PC-9 (cell line): Measurements from ENCODE around the gene GPM6B. TPM values are rescaled to one million over a fixed set of nuclear protein-coding genes. Genes with fewer than 3 reads are reported as not detected.

ENCODE experiments used
- BruUV-seq: library from RNA; stranded (reverse); fragments of 400-500 nt; replicated peaks from 2 replicates; lab custom pipeline; 2021; lab: Mats Ljungman, UMichigan
- CTCF ChIA-PET: fragments of 300-600 bp; sonication (Branson Sonifier 250); formaldehyde crosslinking; loops from one replicate; lab custom pipeline; 2022; ENCODE audit warnings: antibody characterized with exemption; lab: Charles Lee
- POLR2A ChIA-PET: fragments of 300-600 bp; sonication (Branson Sonifier 250); formaldehyde crosslinking; loops from one replicate; lab custom pipeline; 2022; ENCODE audit warnings: antibody characterized with exemption; ENCODE audit not compliant: unreplicated experiment; lab: Charles Lee
- DNase-seq, 2 experiments: peaks; one replicate each; pipeline versions ENCODE4 v3.0.0 to v3.0.0-alpha.2; 2015 to 2022; ENCODE audit warnings: mixed read lengths in 1 of 2
- H2AFZ ChIP-seq: fragments of 200-600 bp; sonication (generic); 2 replicates; pipeline ENCODE4 v1.8.1; 2017; ENCODE audit warnings: antibody characterized with exemption
- H3F3A ChIP-seq: fragments of 200-600 bp; sonication (generic); 2 replicates; pipeline ENCODE4 v1.8.1; 2017; ENCODE audit warnings: antibody characterized with exemption, mild to moderate bottlenecking, low read depth; ENCODE audit not compliant: insufficient read depth
- H3K27ac ChIP-seq: fragments of 200-600 bp; sonication (generic); 2 replicates; pipeline ENCODE4 v1.6.1; 2016; ENCODE audit warnings: mixed run types
- H3K27me3 ChIP-seq: fragments of 200-600 bp; sonication (generic); 2 replicates; pipeline ENCODE4 v1.6.1; 2016; ENCODE audit warnings: low read depth, mixed run types; ENCODE audit not compliant: insufficient read depth
- H3K36me3 ChIP-seq: fragments of 200-600 bp; sonication (generic); 2 replicates; pipeline ENCODE4 v1.6.1; 2016; ENCODE audit warnings: low read depth, mixed run types
- H3K4me1 ChIP-seq: fragments of 200-600 bp; sonication (generic); replicated peaks from 2 replicates; pipeline ENCODE4 v1.6.1; 2016; ENCODE audit warnings: mixed run types; ENCODE audit not compliant: insufficient read depth
- H3K4me2 ChIP-seq: fragments of 200-600 bp; sonication (generic); 2 replicates; pipeline ENCODE4 v1.6.1; 2017; ENCODE audit warnings: mixed run types
- H3K4me3 ChIP-seq: fragments of 200-600 bp; sonication (generic); 2 replicates; pipeline ENCODE4 v1.6.1; 2016; ENCODE audit warnings: mixed run types
- H3K79me2 ChIP-seq: fragments of 200-600 bp; sonication (generic); 2 replicates; pipeline ENCODE4 v1.6.1; 2017; ENCODE audit warnings: low read depth, mixed run types
- H3K9me2 ChIP-seq: fragments of 200-600 bp; sonication (generic); 2 replicates; pipeline ENCODE4 v1.8.1; 2017; ENCODE audit warnings: mild to moderate bottlenecking; ENCODE audit not compliant: insufficient read depth
- H3K9me3 ChIP-seq: fragments of 200-600 bp; sonication (generic); 2 replicates; pipeline ENCODE4 v1.8.1; 2016; ENCODE audit warnings: low read depth; ENCODE audit not compliant: insufficient read depth
- H4K20me1 ChIP-seq: fragments of 200-600 bp; sonication (generic); 2 replicates; pipeline ENCODE4 v1.8.1; 2017; ENCODE audit not compliant: insufficient read depth
- EZH2 ChIP-seq: fragments of 200-600 bp; sonication (generic); IDR thresholded peaks from 2 replicates; pipeline ENCODE4 v1.8.0; 2017; ENCODE audit warnings: antibody characterized with exemption, low read depth
- intact Hi-C: fragments of 100-400 bp; cut with micrococcal nuclease; formaldehyde crosslinking; loops from one replicate; pipeline ENCODE4 v1.10.0; 2022; ENCODE audit not compliant: unreplicated experiment
- total RNA-seq: library from RNA; stranded (reverse); gene quantifications from 2 replicates; pipeline ENCODE4 v1.2.3, GENCODE V29; 2021
- TF ChIP-seq, protein P1 (sequence below): fragments of 200-600 bp; sonication (generic); conservative IDR thresholded peaks from 2 replicates; pipeline ENCODE4 v1.6.1; 2017; ENCODE audit warnings: mixed run types, antibody characterized with exemption, mild to moderate bottlenecking, moderate library complexity

GPM6B gene
- total RNA-seq, 1 experiment from 2014 or later: not detected

DNA sequence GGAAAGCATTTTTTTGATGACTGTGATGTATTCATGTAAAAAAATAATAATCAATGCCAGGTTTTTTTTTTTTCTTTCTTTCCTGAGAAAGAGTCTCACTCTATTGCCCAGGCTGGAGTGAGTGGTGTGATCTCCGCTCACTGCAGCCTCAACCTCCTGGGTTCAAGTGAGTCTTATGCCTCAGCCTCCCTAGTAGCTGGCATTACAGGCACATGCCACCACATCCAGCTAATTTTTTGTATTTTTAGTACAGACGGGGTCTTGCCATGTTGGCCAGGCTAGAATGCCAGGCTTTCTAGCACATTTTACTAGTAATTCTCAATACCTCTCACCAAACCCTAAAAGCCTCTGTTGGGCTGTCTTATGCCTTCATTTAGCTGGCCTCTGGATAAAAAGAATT, 25.7 kb downstream of the GPM6B start:
- BruUV-seq: no TSS peak
- H3K27me3 ChIP-seq: peaks cover 7% of the 10 kb centered on the region; the same call in 1 of the 2 replicates
- no peak overlapping the region for H3K4me2 ChIP-seq
- H3K4me3 ChIP-seq: no peak overlapping the region
- no peaks in the 10 kb centered on the region for H3K79me2 ChIP-seq
- H3K4me1 ChIP-seq: no peaks in the 10 kb centered on the region
- intact Hi-C loops: no loop called here
- H3K36me3 ChIP-seq: no peaks in the 10 kb centered on the region
- no peaks in the 10 kb centered on the region for H3F3A ChIP-seq
- ChIA-PET CTCF (no interaction called here), POLR2A (no interaction called here)
- no peak overlapping the region for H2AFZ ChIP-seq
- no peak overlapping the region for H3K27ac ChIP-seq
- H3K9me3 ChIP-seq: no peaks in the 10 kb centered on the region
- H3K9me2 ChIP-seq: no peaks in the 10 kb centered on the region
- no peak for TF ChIP-seq EZH2
- TF ChIP-seq, protein P1, sequence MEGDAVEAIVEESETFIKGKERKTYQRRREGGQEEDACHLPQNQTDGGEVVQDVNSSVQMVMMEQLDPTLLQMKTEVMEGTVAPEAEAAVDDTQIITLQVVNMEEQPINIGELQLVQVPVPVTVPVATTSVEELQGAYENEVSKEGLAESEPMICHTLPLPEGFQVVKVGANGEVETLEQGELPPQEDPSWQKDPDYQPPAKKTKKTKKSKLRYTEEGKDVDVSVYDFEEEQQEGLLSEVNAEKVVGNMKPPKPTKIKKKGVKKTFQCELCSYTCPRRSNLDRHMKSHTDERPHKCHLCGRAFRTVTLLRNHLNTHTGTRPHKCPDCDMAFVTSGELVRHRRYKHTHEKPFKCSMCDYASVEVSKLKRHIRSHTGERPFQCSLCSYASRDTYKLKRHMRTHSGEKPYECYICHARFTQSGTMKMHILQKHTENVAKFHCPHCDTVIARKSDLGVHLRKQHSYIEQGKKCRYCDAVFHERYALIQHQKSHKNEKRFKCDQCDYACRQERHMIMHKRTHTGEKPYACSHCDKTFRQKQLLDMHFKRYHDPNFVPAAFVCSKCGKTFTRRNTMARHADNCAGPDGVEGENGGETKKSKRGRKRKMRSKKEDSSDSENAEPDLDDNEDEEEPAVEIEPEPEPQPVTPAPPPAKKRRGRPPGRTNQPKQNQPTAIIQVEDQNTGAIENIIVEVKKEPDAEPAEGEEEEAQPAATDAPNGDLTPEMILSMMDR: no peak
- no peaks in the 10 kb centered on the region for H4K20me1 ChIP-seq
- no peak for DNase-seq

DNA sequence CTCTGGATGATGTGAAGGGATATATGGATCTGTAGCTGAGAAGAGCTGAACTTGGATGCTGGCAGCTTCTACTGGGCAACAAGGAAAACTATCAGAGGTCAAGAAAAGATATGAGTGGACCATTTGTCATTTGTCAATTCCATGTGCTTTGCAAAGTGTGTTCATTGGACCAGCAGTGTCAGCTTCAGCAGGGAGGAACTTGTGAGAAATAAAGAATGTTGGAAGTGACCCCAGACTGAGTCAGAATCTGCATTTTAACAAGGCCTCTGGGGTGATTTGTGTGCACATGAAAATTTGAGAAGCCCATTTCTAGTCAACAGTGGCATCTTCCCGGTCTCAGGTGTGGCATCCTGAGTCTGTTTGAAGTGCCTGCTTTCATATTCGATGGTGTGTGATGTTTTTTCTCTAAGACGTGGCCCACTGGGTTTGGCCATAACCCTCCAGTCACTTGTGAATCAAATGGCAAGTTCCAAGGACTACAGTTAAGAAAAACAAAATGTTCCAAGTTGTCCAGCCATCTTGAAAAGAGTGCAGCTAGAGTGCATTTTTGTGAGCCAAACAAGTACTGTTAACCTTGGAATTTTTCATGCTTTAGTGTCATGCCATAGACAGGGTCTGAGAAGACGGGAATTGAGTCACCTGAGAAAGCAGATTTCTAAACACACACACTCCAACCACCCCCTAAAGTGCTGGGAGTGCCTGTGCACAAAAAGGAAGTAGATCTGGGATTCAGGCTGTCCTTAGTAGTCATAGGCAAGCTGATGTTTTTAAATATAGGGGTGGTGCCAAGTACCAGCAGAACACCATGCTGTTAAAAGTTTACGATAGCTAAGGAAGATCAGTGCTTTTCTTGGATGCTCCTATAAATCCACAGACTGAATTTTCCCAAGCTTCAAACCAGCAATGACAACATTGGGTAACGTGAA, 26.4 kb downstream of the GPM6B start:
- Histone ChIP-seq H3K9me3 (no peaks in the 10 kb centered on the region), H3K4me1 (no peaks in the 10 kb centered on the region), H3K4me3 (no peak overlapping the region), H3K27ac (no peak overlapping the region), H3K4me2 (no peak overlapping the region), H2AFZ (no peak overlapping the region), H3K9me2 (no peaks in the 10 kb centered on the region), H3F3A (no peaks in the 10 kb centered on the region), H3K36me3 (no peaks in the 10 kb centered on the region), H3K27me3 (peaks cover 13% of the 10 kb centered on the region; the same call in 1 of the 2 replicates), H4K20me1 (no peaks in the 10 kb centered on the region), H3K79me2 (no peaks in the 10 kb centered on the region)
- TF ChIP-seq, protein P1: no peak
- no peak for TF ChIP-seq EZH2
- no TSS peak for BruUV-seq
- no peak for DNase-seq
- ChIA-PET CTCF (no interaction called here), POLR2A (no interaction called here)
- intact Hi-C loops: no loop called here

DNA sequence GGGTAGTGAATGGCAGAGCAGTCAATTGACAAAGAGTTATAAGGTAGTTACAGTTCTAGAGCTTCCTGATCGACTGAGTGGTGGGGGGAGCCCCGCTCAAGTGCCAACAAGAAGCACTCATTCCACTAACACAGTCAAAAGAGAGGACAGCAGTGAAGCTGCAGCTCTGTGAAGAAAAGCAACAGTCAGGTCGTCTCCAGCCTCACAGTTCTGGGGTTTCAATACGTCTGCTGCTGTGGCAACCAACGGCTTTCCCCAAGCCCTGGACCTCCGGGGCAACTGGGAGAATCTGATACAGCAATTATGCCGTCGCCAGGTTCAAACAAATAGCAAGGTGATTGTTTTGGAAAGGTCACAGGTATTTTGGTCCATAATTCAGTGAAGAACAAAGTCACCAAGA, 30.8 kb downstream of the GPM6B start:
- Histone ChIP-seq H3K9me2 (no peaks in the 10 kb centered on the region), H3K79me2 (no peaks in the 10 kb centered on the region), H3K27ac (no peak overlapping the region), H3K4me3 (no peak overlapping the region), H3K9me3 (no peaks in the 10 kb centered on the region), H3K4me2 (no peak overlapping the region), H3K27me3 (peaks cover 13% of the 10 kb centered on the region; the same call in 1 of the 2 replicates), H2AFZ (no peak overlapping the region), H3F3A (no peaks in the 10 kb centered on the region), H4K20me1 (no peaks in the 10 kb centered on the region), H3K36me3 (no peaks in the 10 kb centered on the region), H3K4me1 (no peaks in the 10 kb centered on the region)
- no TSS peak for BruUV-seq
- ChIA-PET POLR2A (no interaction called here), CTCF (no interaction called here)
- intact Hi-C loops: no loop called here
- TF ChIP-seq, protein P1: no peak
- TF ChIP-seq EZH2: no peak
- no peak for DNase-seq
